Natural killer cell (primary cell): ENCODE results near the gene RNF40. TPM values are rescaled to one million over a fixed set of nuclear protein-coding genes. Genes with fewer than 3 reads are reported as not detected.

Experiments
- ATAC-seq, 3 donors: fragments of 150-1000 bp in 2 of 3; fragments of 200-7000 bp in 1 of 3; cut with Tn5 transposase; 1 replicate in 1 of 3; 2 replicates in 2 of 3; pipeline ENCODE4 v1.10.0; 2021; ENCODE audit warnings: mild to moderate bottlenecking in 2 of 3, moderate library complexity in 2 of 3
- DNase-seq, 2 donors: peaks; one replicate each; pipeline versions ENCODE4 v3.0.0 to v3.0.0-alpha.2; 2013 to 2021; ENCODE audit warnings: mixed read lengths in 1 of 2
- H3K27ac ChIP-seq: one replicate; pipeline ENCODE4 v1.5.1; 2013; ENCODE audit warnings: mild to moderate bottlenecking, low read length
- H3K27me3 ChIP-seq: one replicate; pipeline ENCODE4 v1.6.1; 2013; ENCODE audit warnings: low read length; ENCODE audit not compliant: control insufficient read depth, insufficient read depth
- H3K36me3 ChIP-seq: one replicate; pipeline ENCODE4 v1.6.1; 2013; ENCODE audit warnings: low read length; ENCODE audit not compliant: control insufficient read depth, insufficient read depth
- H3K4me1 ChIP-seq: one replicate; pipeline ENCODE4 v1.6.1; 2013; ENCODE audit warnings: low read length; ENCODE audit not compliant: control insufficient read depth, insufficient read depth
- H3K4me3 ChIP-seq: one replicate; pipeline ENCODE4 v1.5.1; 2013; ENCODE audit warnings: low read length
- H3K9me3 ChIP-seq: one replicate; pipeline ENCODE4 v1.6.1; 2013; ENCODE audit warnings: low read length; ENCODE audit not compliant: control insufficient read depth, insufficient read depth
- H3K27ac Mint-ChIP-seq, 2 donors: one replicate each; pipeline ENCODE4 v1.8.0; 2022; ENCODE audit warnings: mild to moderate bottlenecking in 2 of 2, mixed read lengths in 2 of 2, moderate library complexity in 1 of 2
- H3K27me3 Mint-ChIP-seq, 2 donors: one replicate each; pipeline ENCODE4 v1.8.0; 2022; ENCODE audit warnings: low read depth in 2 of 2, mixed read lengths in 2 of 2
- H3K36me3 Mint-ChIP-seq: one replicate; pipeline ENCODE4 v1.8.0; 2022; ENCODE audit warnings: mixed read lengths
- H3K4me1 Mint-ChIP-seq, 2 donors: one replicate each; pipeline ENCODE4 v1.8.0; 2022; ENCODE audit warnings: mixed read lengths in 2 of 2
- H3K4me3 Mint-ChIP-seq: one replicate; pipeline ENCODE4 v1.8.0; 2022; ENCODE audit warnings: mild to moderate bottlenecking, moderate library complexity, mixed read lengths
- H3K9me3 Mint-ChIP-seq, 2 donors: one replicate each; pipeline ENCODE4 v1.8.0; 2022; ENCODE audit warnings: mixed read lengths in 2 of 2
- WGBS: methylation state at CpG from one replicate; pipeline ENCODE4 v1.1.7; 2013; ENCODE audit warnings: missing lambda C conversion rate; ENCODE audit not compliant: insufficient coverage; 5-methylcytosine and 5-hydroxymethylcytosine counted together
- intact Hi-C: fragments of 100-400 bp; cut with micrococcal nuclease; formaldehyde crosslinking; loops from one replicate; pipeline ENCODE4 v1.14.2; 2022
- total RNA-seq, 4 donors: library from RNA; stranded (reverse); fragments of 120-200 nt in 1 of 4; gene quantifications; one replicate each; pipeline versions ENCODE4 v1.2.3 to v1.2.4, GENCODE V29; 2013 to 2022
- TF ChIP-seq, protein P1 (sequence below): fragments of 200-600 bp; IDR thresholded peaks from one replicate; pipeline ENCODE4 v1.8.0; 2022; ENCODE audit warnings: antibody characterized with exemption

Gene RNF40
- total RNA-seq, 3 donors from 2014 or later (not counting 1 experiment from before 2014, with no cell fraction given): 153 to 167 (median 161) TPM

DNA sequence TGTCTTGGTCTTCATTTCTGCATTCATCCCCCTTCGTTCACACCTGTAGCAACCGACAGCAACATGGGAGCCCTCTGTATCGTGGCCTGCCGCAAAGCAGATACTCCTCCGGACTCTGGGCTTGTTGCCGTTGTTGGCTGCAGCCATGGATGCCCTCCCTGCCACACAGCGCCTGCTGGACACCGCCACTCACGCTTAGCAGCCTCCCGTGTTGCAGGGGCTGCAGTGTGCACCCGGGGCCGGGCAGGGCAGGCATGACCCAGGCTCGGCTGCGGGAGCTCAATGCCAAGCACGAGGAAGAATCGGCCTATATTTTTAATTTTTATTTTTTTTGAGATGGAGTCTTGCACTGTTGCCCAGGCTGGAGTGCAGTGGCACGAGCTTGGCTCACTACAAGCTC lies 59.8 kb downstream of the RNF40 start:
- no peaks in the 10 kb centered on the region for H3K27me3 ChIP-seq
- intact Hi-C loops: no loop called here
- H3K9me3 ChIP-seq: no peaks in the 10 kb centered on the region
- no peaks in the 10 kb centered on the region for H3K9me3 Mint-ChIP-seq
- no peaks in the 10 kb centered on the region for H3K4me1 ChIP-seq
- no peak overlapping the region for H3K4me3 ChIP-seq
- WGBS: 91% methylated on average over 17 of the region's 17 CpGs
- TF ChIP-seq, protein P1, sequence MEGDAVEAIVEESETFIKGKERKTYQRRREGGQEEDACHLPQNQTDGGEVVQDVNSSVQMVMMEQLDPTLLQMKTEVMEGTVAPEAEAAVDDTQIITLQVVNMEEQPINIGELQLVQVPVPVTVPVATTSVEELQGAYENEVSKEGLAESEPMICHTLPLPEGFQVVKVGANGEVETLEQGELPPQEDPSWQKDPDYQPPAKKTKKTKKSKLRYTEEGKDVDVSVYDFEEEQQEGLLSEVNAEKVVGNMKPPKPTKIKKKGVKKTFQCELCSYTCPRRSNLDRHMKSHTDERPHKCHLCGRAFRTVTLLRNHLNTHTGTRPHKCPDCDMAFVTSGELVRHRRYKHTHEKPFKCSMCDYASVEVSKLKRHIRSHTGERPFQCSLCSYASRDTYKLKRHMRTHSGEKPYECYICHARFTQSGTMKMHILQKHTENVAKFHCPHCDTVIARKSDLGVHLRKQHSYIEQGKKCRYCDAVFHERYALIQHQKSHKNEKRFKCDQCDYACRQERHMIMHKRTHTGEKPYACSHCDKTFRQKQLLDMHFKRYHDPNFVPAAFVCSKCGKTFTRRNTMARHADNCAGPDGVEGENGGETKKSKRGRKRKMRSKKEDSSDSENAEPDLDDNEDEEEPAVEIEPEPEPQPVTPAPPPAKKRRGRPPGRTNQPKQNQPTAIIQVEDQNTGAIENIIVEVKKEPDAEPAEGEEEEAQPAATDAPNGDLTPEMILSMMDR: no peak
- ATAC-seq (no peak), DNase-seq (no peak)
- H3K36me3 Mint-ChIP-seq: no peaks in the 10 kb centered on the region
- no peak overlapping the region for H3K4me3 Mint-ChIP-seq
- H3K27me3 Mint-ChIP-seq: peaks cover 0 to 6% of the 10 kb centered on the region in 2 donors
- H3K4me1 Mint-ChIP-seq: peaks cover 0 to 3% of the 10 kb centered on the region in 2 donors
- H3K27ac ChIP-seq: no peak overlapping the region
- H3K36me3 ChIP-seq: no peaks in the 10 kb centered on the region
- no peak overlapping the region for H3K27ac Mint-ChIP-seq

Other genes starting within 250 kb of the RNF40 start
- 1 to 10 TPM; 3.3 to 7.2 (median 5.6) TPM for gene ZNF768, start 235.8 kb upstream of the RNF40 start, total RNA-seq
- gene ZNF747, start 227.5 kb upstream of the RNF40 start, total RNA-seq: 1 to 10 TPM; 5.0 to 8.6 (median 6.3) TPM
- 10 to 100 TPM in 2 of 3 donors, 1 to 10 TPM in 1; 9.6 to 13.0 (median 11.7) TPM for gene ZNF764, start 203.9 kb upstream of the RNF40 start, total RNA-seq
- gene ZNF688, start 190.6 kb upstream of the RNF40 start, total RNA-seq: 10 to 100 TPM; 10.1 to 16.9 (median 16.5) TPM
- gene ZNF785, start 176.6 kb upstream of the RNF40 start, total RNA-seq: 10 to 100 TPM in 2 of 3 donors, 1 to 10 TPM in 1; 7.5 to 15.2 (median 10.4) TPM
- 1 to 10 TPM; 8.8 to 9.3 (median 9.1) TPM for gene ZNF689, start 151.9 kb upstream of the RNF40 start, total RNA-seq
- 100 to 1,000 TPM in 2 of 3 donors, 10 to 100 TPM in 1; 81.0 to 110 (median 101) TPM for gene PRR14, start 111.4 kb upstream of the RNF40 start, total RNA-seq
- 100 to 1,000 TPM; 158 to 182 (median 172) TPM for gene FBRS, start 103.9 kb upstream of the RNF40 start, total RNA-seq
- 10 to 100 TPM; 78.8 to 99.0 (median 89.3) TPM for gene SRCAP, start 63.2 kb upstream of the RNF40 start, total RNA-seq
- 10 to 100 TPM; 50.5 to 86.1 (median 64.8) TPM for gene PHKG2, start 13.9 kb upstream of the RNF40 start, total RNA-seq
- 1 to 10 TPM; 3.4 to 5.1 (median 4.9) TPM for gene CFAP119, start 260 bp upstream of the RNF40 start, total RNA-seq
- 1 to 10 TPM in 2 of 3 donors, under 1 TPM in 1; 0.96 to 1.9 (median 1.8) TPM for gene ZNF629, start 24.9 kb downstream of the RNF40 start, total RNA-seq
- gene BCL7C, start 131.8 kb downstream of the RNF40 start, total RNA-seq: 10 to 100 TPM; 25.1 to 28.5 (median 27.4) TPM
- gene CTF1, start 134.3 kb downstream of the RNF40 start, total RNA-seq: under 1 TPM; 0.45 to 0.60 (median 0.47) TPM
- gene FBXL19, start 161.2 kb downstream of the RNF40 start, total RNA-seq: 10 to 100 TPM; 10.1 to 13.3 (median 12.4) TPM
- gene ORAI3, start 186.7 kb downstream of the RNF40 start, total RNA-seq: 10 to 100 TPM; 10.8 to 19.8 (median 12.8) TPM
- 10 to 100 TPM; 32.9 to 34.5 (median 33.9) TPM for gene SETD1A, start 195.4 kb downstream of the RNF40 start, total RNA-seq
- gene HSD3B7, start 222.9 kb downstream of the RNF40 start, total RNA-seq: 1 to 10 TPM in 1 of 3 donors, under 1 TPM in 2; 0.26 to 2.1 (median 0.39) TPM
- 1 to 10 TPM in 1 of 3 donors, under 1 TPM in 2; 0.14 to 1.6 (median 0.32) TPM for gene STX1B, start 248.3 kb downstream of the RNF40 start, total RNA-seq